ENCODE data around the gene NCOA7.

DNA sequence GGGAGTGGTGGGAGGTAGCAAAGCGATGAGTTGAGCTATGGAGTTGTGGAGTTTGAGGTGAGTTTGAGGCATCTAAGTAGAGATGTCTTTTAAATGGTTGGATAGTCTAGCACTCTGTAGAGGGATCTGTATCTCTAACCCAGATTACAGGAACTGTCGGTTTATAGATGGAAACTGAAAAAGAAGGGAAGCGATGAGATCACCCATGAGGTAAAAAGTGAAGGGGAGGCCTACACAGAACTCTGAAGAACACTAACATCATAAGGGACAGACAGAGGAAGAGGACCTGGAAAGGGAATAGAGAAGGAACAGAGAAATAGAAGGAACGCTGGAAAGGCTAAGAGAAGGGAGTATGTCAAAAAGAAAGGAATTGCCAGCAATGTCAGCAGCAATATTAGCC lies 168.3 kb downstream of the NCOA7 start:
- no peak for TF ChIP-seq CTCF (IDR thresholded peaks at IDR 0.05; ENCODE audit: low read length)
- no peak for TF ChIP-seq EZH2 (IDR thresholded peaks at IDR 0.05; ENCODE audit: borderline replicate concordance, low read length)
